ENCODE measurements around the gene IFNGR1. TPM values are rescaled to one million over a fixed set of nuclear protein-coding genes. Genes with fewer than 3 reads are reported as not detected.

Gene IFNGR1
- total RNA-seq, 1 donor, result 162 TPM

- Histone ChIP-seq H3K9me3 (ENCODE audit: low read depth, low read length) (peaks cover 36% of the 10 kb centered on the region), H3K4me3 (ENCODE audit: low read length) (no peak overlapping the region), H3K27me3 (ENCODE audit: insufficient read depth, low read length) (no peaks in the 10 kb centered on the region), H3K4me1 (ENCODE audit: insufficient read depth, low read length) (no peaks in the 10 kb centered on the region)
Observed at GRCh38 chr6:137182654-137183073, 36.5 kb downstream of the IFNGR1 start.

GRCh38 chr6:137181891-137182653 is 37.1 kb downstream of the IFNGR1 start:
- no peaks in the 10 kb centered on the region for H3K27me3 ChIP-seq (ENCODE audit: insufficient read depth, low read length)
- peaks cover 1% of the 10 kb centered on the region for H3K4me1 ChIP-seq (ENCODE audit: insufficient read depth, low read length)
- peaks cover 35% of the 10 kb centered on the region for H3K9me3 ChIP-seq (ENCODE audit: low read depth, low read length)
- no peak overlapping the region for H3K4me3 ChIP-seq (ENCODE audit: low read length)

GRCh38 chr6:137177611-137178010 is 41.6 kb downstream of the IFNGR1 start:
- Histone ChIP-seq H3K27me3 (ENCODE audit: insufficient read depth, low read length) (no peaks in the 10 kb centered on the region), H3K4me1 (ENCODE audit: insufficient read depth, low read length) (peaks cover 8% of the 10 kb centered on the region), H3K9me3 (ENCODE audit: low read depth, low read length) (peaks cover 12% of the 10 kb centered on the region), H3K4me3 (ENCODE audit: low read length) (no peak overlapping the region)

GRCh38 chr6:137176729-137177128 is 42.5 kb downstream of the IFNGR1 start:
- Histone ChIP-seq H3K27me3 (ENCODE audit: insufficient read depth, low read length) (no peaks in the 10 kb centered on the region), H3K4me3 (ENCODE audit: low read length) (no peak overlapping the region), H3K9me3 (ENCODE audit: low read depth, low read length) (peaks cover 4% of the 10 kb centered on the region), H3K4me1 (ENCODE audit: insufficient read depth, low read length) (peaks cover 9% of the 10 kb centered on the region)

- no peaks in the 10 kb centered on the region for H3K27me3 ChIP-seq (ENCODE audit: insufficient read depth, low read length)
- no peaks in the 10 kb centered on the region for H3K9me3 ChIP-seq (ENCODE audit: low read depth, low read length)
- peaks cover 14% of the 10 kb centered on the region for H3K4me1 ChIP-seq (ENCODE audit: insufficient read depth, low read length)
- H3K4me3 ChIP-seq (ENCODE audit: low read length), result no peak overlapping the region
Observed at GRCh38 chr6:137175868-137176245, 43.3 kb downstream of the IFNGR1 start.

GRCh38 chr6:137175157-137175867 is 43.9 kb downstream of the IFNGR1 start:
- Histone ChIP-seq H3K4me1 (ENCODE audit: insufficient read depth, low read length) (peaks cover 14% of the 10 kb centered on the region), H3K9me3 (ENCODE audit: low read depth, low read length) (no peaks in the 10 kb centered on the region), H3K27me3 (ENCODE audit: insufficient read depth, low read length) (no peaks in the 10 kb centered on the region), H3K4me3 (ENCODE audit: low read length) (no peak overlapping the region)

- H3K9me3 ChIP-seq (ENCODE audit: low read depth, low read length), result no peaks in the 10 kb centered on the region
- H3K27me3 ChIP-seq (ENCODE audit: insufficient read depth, low read length), result no peaks in the 10 kb centered on the region
- H3K4me1 ChIP-seq (ENCODE audit: insufficient read depth, low read length), result peaks cover 14% of the 10 kb centered on the region
- no peak within 1 kb of the TSS for H3K4me3 ChIP-seq (ENCODE audit: low read length)
Observed at GRCh38 chr6:137173501-137173900, 45.7 kb downstream of the IFNGR1 start, which contains the start of gene IL22RA2. TSS of gene IL22RA2 (minus strand) at chr6:137173644. CDS start at chr6:137161749, 11,895 bp downstream.

- H3K4me3 ChIP-seq (ENCODE audit: low read length), result no peak overlapping the region
- peaks cover 14% of the 10 kb centered on the region for H3K4me1 ChIP-seq (ENCODE audit: insufficient read depth, low read length)
- H3K9me3 ChIP-seq (ENCODE audit: low read depth, low read length), result no peaks in the 10 kb centered on the region
- no peaks in the 10 kb centered on the region for H3K27me3 ChIP-seq (ENCODE audit: insufficient read depth, low read length)
Observed at GRCh38 chr6:137172734-137173431, 46.3 kb downstream of the IFNGR1 start.

- H3K9me3 ChIP-seq (ENCODE audit: low read depth, low read length), result no peaks in the 10 kb centered on the region
- peaks cover 18% of the 10 kb centered on the region for H3K4me1 ChIP-seq (ENCODE audit: insufficient read depth, low read length)
- no peak overlapping the region for H3K4me3 ChIP-seq (ENCODE audit: low read length)
Observed at GRCh38 chr6:137171824-137172733, 47.1 kb downstream of the IFNGR1 start.

GRCh38 chr6:137171053-137171374 is 48.2 kb downstream of the IFNGR1 start:
- Histone ChIP-seq H3K4me1 (ENCODE audit: insufficient read depth, low read length) (peaks cover 25% of the 10 kb centered on the region), H3K9me3 (ENCODE audit: low read depth, low read length) (no peaks in the 10 kb centered on the region), H3K27me3 (ENCODE audit: insufficient read depth, low read length) (no peaks in the 10 kb centered on the region), H3K4me3 (ENCODE audit: low read length) (no peak overlapping the region)

More at GRCh38 chr6:137171824-137172733, 47.1 kb downstream of the IFNGR1 start:
- H3K27me3 ChIP-seq (ENCODE audit: insufficient read depth, low read length), result no peaks in the 10 kb centered on the region

- H3K27me3 ChIP-seq (ENCODE audit: insufficient read depth, low read length), result no peaks in the 10 kb centered on the region
- no peaks in the 10 kb centered on the region for H3K9me3 ChIP-seq (ENCODE audit: low read depth, low read length)
- H3K4me3 ChIP-seq (ENCODE audit: low read length), result no peak overlapping the region
- peaks cover 29% of the 10 kb centered on the region for H3K4me1 ChIP-seq (ENCODE audit: insufficient read depth, low read length)
Observed at GRCh38 chr6:137170266-137171052, 48.7 kb downstream of the IFNGR1 start.

- Histone ChIP-seq H3K4me3 (ENCODE audit: low read length) (no peak overlapping the region), H3K9me3 (ENCODE audit: low read depth, low read length) (no peaks in the 10 kb centered on the region), H3K4me1 (ENCODE audit: insufficient read depth, low read length) (peaks cover 44% of the 10 kb centered on the region), H3K27me3 (ENCODE audit: insufficient read depth, low read length) (no peaks in the 10 kb centered on the region)
Observed at GRCh38 chr6:137167702-137168377, 51.3 kb downstream of the IFNGR1 start.

- H3K4me3 ChIP-seq (ENCODE audit: low read length), result no peak overlapping the region
- H3K9me3 ChIP-seq (ENCODE audit: low read depth, low read length), result no peaks in the 10 kb centered on the region
- H3K4me1 ChIP-seq (ENCODE audit: insufficient read depth, low read length), result peaks cover 46% of the 10 kb centered on the region
- H3K27me3 ChIP-seq (ENCODE audit: insufficient read depth, low read length), result no peaks in the 10 kb centered on the region
Observed at GRCh38 chr6:137166247-137167098, 52.7 kb downstream of the IFNGR1 start.
